ENCODE data around the gene OXSR1. TPM values are rescaled to one million over a fixed set of nuclear protein-coding genes. Genes with fewer than 3 reads are reported as not detected.

Gene OXSR1
- total RNA-seq, 1 experiment from 2014 or later, result 33.2 TPM

GRCh38 chr3:38165722-38166387 lies 518 bp downstream of the OXSR1 start:
- TF ChIP-seq TCF7L2 (IDR thresholded peaks at IDR 0.05; ENCODE audit: low read depth, low read length), result no peak
- no peak for TF ChIP-seq POLR2AphosphoS5 (IDR thresholded peaks at IDR 0.05; ENCODE audit: low read depth, low read length)
- TF ChIP-seq CTCF (IDR thresholded peaks at IDR 0.05), result no peak
- no peak for TF ChIP-seq SIN3A (IDR thresholded peaks at IDR 0.05; ENCODE audit: borderline replicate concordance, insufficient read depth, low read depth, low read length)
- no peak for TF ChIP-seq REST (IDR thresholded peaks at IDR 0.05; ENCODE audit: insufficient read depth in 1 of 2, low read depth in 2 of 2, low read length in 1 of 2)
- Histone ChIP-seq H3K4me3 (ENCODE audit: low read depth in 2 of 2, low read length in 2 of 2) (peak overlapping the region; percentile 73 to 84), H3K27ac (ENCODE audit: low read length) (peak overlapping the region; percentile 98), H3K9me3 (ENCODE audit: control insufficient read depth, insufficient read depth, low read depth, low read length) (no peaks in the 10 kb centered on the region), H3K27me3 (ENCODE audit: control insufficient read depth, insufficient read depth, low read length) (no peaks in the 10 kb centered on the region), H3K4me1 (ENCODE audit: control insufficient read depth, insufficient read depth, low read length) (peaks cover 17% of the 10 kb centered on the region), H3K36me3 (ENCODE audit: control insufficient read depth, insufficient read depth, low read length) (peaks cover 4% of the 10 kb centered on the region; the same call in 1 of the 2 replicates)
- ATAC-seq (peak; percentile 35), DNase-seq (ENCODE audit: low read depth, low spot score) (no peak)
- no TSS peak for BruUV-seq (replicated peaks)
- CTCF ChIA-PET, result interaction anchor here (0.6 kb wide), 1 partner anchor 21 kb away, joined by 4 read pairs; no protein-coding TSS in a partner anchor
- intact Hi-C loops (cut with micrococcal nuclease; ENCODE audit: unreplicated experiment), result no loop called here
- in situ Hi-C loops (cut with HindIII; ENCODE audit: low pct_unique_long_range_greater_than_20kb, low sequenced_read_pairs), result no loop called here
- POLR2A ChIA-PET, result interaction anchor here (0.6 to 0.7 kb wide), 3 partner anchors 892 to 1859 kb away, joined by 3 to 10 read pairs (median 10); no protein-coding TSS in a partner anchor

GRCh38 chr3:38167591-38167990 lies 2.3 kb downstream of the OXSR1 start:
- CTCF ChIA-PET, result interaction anchor here (0.7 kb wide), 1 partner anchor 11 kb away, joined by 3 read pairs; no protein-coding TSS in a partner anchor
- DNase-seq (ENCODE audit: low read depth, low spot score), result no peak

More at GRCh38 chr3:38167591-38167990, 2.3 kb downstream of the OXSR1 start:
- Histone ChIP-seq H3K4me1 (ENCODE audit: control insufficient read depth, insufficient read depth, low read length) (peaks cover 17% of the 10 kb centered on the region), H3K9me3 (ENCODE audit: control insufficient read depth, insufficient read depth, low read depth, low read length) (no peaks in the 10 kb centered on the region), H3K27ac (ENCODE audit: low read length) (peak overlapping the region; percentile 23; the same call in 1 of the 2 replicates), H3K27me3 (ENCODE audit: control insufficient read depth, insufficient read depth, low read length) (no peaks in the 10 kb centered on the region), H3K36me3 (ENCODE audit: control insufficient read depth, insufficient read depth, low read length) (peaks cover 4% of the 10 kb centered on the region; the same call in 1 of the 2 replicates), H3K4me3 (ENCODE audit: low read depth in 2 of 2, low read length in 2 of 2) (peak overlapping the region in 1 of 2 experiments; percentile 16; a peak in 1 of 4 replicates)
- no TSS peak for BruUV-seq (replicated peaks)
- intact Hi-C loops (cut with micrococcal nuclease; ENCODE audit: unreplicated experiment) (no loop called here), in situ Hi-C loops (cut with HindIII; ENCODE audit: low pct_unique_long_range_greater_than_20kb, low sequenced_read_pairs) (no loop called here)
- POLR2A ChIA-PET, result interaction anchor here (0.7 to 0.9 kb wide), 2 partner anchors 11 to 30 kb away, joined by 3 read pairs; partner anchors contain the start of gene ACAA1
- no peak for TF ChIP-seq TCF7L2 (IDR thresholded peaks at IDR 0.05; ENCODE audit: low read depth, low read length)
- no peak for TF ChIP-seq POLR2AphosphoS5 (IDR thresholded peaks at IDR 0.05; ENCODE audit: low read depth, low read length)
- TF ChIP-seq SIN3A (IDR thresholded peaks at IDR 0.05; ENCODE audit: borderline replicate concordance, insufficient read depth, low read depth, low read length), result no peak
- no peak for TF ChIP-seq CTCF (IDR thresholded peaks at IDR 0.05)
- no peak for TF ChIP-seq REST (IDR thresholded peaks at IDR 0.05; ENCODE audit: insufficient read depth in 1 of 2, low read depth in 2 of 2, low read length in 1 of 2)
- no peak for ATAC-seq

All from Panc1 (cell line).